ENCODE data around the gene DDX39B. TPM values are rescaled to one million over a fixed set of nuclear protein-coding genes. Genes with fewer than 3 reads are reported as not detected.

DDX39B gene
- total and polyA plus RNA-seq, 12 donors, result 155 to 969 (median 298) TPM

GRCh38 chr6:31548544-31548873 lies 6.7 kb upstream of the DDX39B start:
- peaks cover 9 to 23% of the 10 kb centered on the region in 2 donors for H3K4me1 ChIP-seq (replicated peaks in 1 of 2)
- TF ChIP-seq CTCF (IDR thresholded peaks at IDR 0.05) (no peak), POLR2A (IDR thresholded peaks at IDR 0.05) (no peak)
- peak overlapping the region in 3 of 5 donors; percentile 63 to 83 (median 77) for H3K27ac ChIP-seq
- peaks cover 0 to 11% of the 10 kb centered on the region in 2 donors for H3K36me3 ChIP-seq (replicated peaks in 1 of 2)
- H3K27me3 ChIP-seq, result no peaks in the 10 kb centered on the region
- H3K4me3 ChIP-seq, result peak overlapping the region in 1 of 4 donors; percentile 60
- DNase-seq, result no peak
- WGBS, 4 donors, result 94 to 95% (median 94%) methylated on average over 2 of the region's 2 CpGs
- intact Hi-C loops (cut with DNase I), result loop anchor here in 1 of 2 donors (5.0 kb wide), 1 partner anchor 49 kb away; no protein-coding TSS in a partner anchor
- no peaks in the 10 kb centered on the region for H3K9me3 ChIP-seq (replicated peaks in 1 of 3)

GRCh38 chr6:31547727-31548543 lies 6.1 kb upstream of the DDX39B start:
- Histone ChIP-seq H3K4me1 (replicated peaks in 1 of 2) (peaks cover 9 to 28% of the 10 kb centered on the region in 2 donors), H3K4me3 (peak overlapping the region in 2 of 4 donors; percentile 39 to 60), H3K9me3 (replicated peaks in 1 of 3) (no peaks in the 10 kb centered on the region), H3K27ac (peak overlapping the region; percentile 53 to 88 (median 77)), H3K36me3 (replicated peaks in 1 of 2) (peaks cover 0 to 6% of the 10 kb centered on the region in 2 donors), H3K27me3 (no peaks in the 10 kb centered on the region)
- TF ChIP-seq POLR2A (IDR thresholded peaks at IDR 0.05), result no peak
- TF ChIP-seq CTCF (IDR thresholded peaks at IDR 0.05), result no peak
- WGBS, 4 donors, result 72 to 77% (median 76%) methylated on average over 20 to 24 of the region's 24 CpGs
- peak in 1 of 7 donors; percentile 40 for DNase-seq
- intact Hi-C loops (cut with DNase I), result loop anchor here (2.0 to 5.0 kb wide), 2 partner anchors 49 to 51 kb away; no protein-coding TSS in a partner anchor

- Histone ChIP-seq H3K27ac (peak within 1 kb of the TSS; percentile 53 to 88 (median 77)), H3K27me3 (no peaks in the 10 kb centered on the region), H3K4me1 (replicated peaks in 1 of 2) (peaks cover 14 to 33% of the 10 kb centered on the region in 2 donors), H3K9me3 (replicated peaks in 1 of 3) (no peaks in the 10 kb centered on the region), H3K36me3 (replicated peaks in 1 of 2) (peaks cover 0 to 6% of the 10 kb centered on the region in 2 donors), H3K4me3 (peak within 1 kb of the TSS in 2 of 4 donors; percentile 39 to 60)
- peak; percentile 3 to 24 for TF ChIP-seq POLR2A (IDR thresholded peaks at IDR 0.05)
- TF ChIP-seq CTCF (IDR thresholded peaks at IDR 0.05), result peak in 2 of 6 experiments; percentile 6 to 53
- DNase-seq, result peak; percentile 91 to 98 (median 96)
- WGBS, 4 donors, result 1% methylated on average over 20 to 25 of the region's 25 CpGs
- intact Hi-C loops (cut with DNase I), result loop anchor here (2.0 to 5.0 kb wide), 2 partner anchors 50 to 52 kb away; no protein-coding TSS in a partner anchor
Observed at GRCh38 chr6:31546958-31547726, 5.3 kb upstream of the DDX39B start, which contains the start of gene NFKBIL1. Gene NFKBIL1 (plus strand): TSS chr6:31547608. CDS start chr6:31547695, 87 bp downstream.
